HepG2 (cell line): ENCODE results near the gene SRSF4. TPM values are rescaled to one million over a fixed set of nuclear protein-coding genes. Genes with fewer than 3 reads are reported as not detected.

Experiments used
- AGO2 ChIP-seq: fragments of 200-400 bp; formaldehyde crosslinking; optimal IDR thresholded peaks from 2 replicates; pipeline ENCODE3; 2017; ENCODE audit warnings: mild to moderate bottlenecking, low read depth, low read length, moderate library complexity
- AKAP8 ChIP-seq: sonication (generic); formaldehyde crosslinking; IDR thresholded peaks from 2 replicates; pipeline ENCODE4 v1.5.1; 2020; ENCODE audit warnings: mild to moderate bottlenecking, missing genetic modification reagents
- HMG20B ChIP-seq: conservative IDR thresholded peaks from 2 replicates; pipeline ENCODE4 v1.6.1; 2016; ENCODE audit warnings: missing genetic modification reagents, missing compliant biosample characterization
- HMGXB4 ChIP-seq, 2 experiments: sonication (generic) in 1 of 2; formaldehyde crosslinking in 1 of 2; IDR thresholded peaks; 2 replicates each; pipeline versions ENCODE4 v1.4.0 to v1.6.1; 2018 to 2020; ENCODE audit warnings: missing genetic modification reagents in 2 of 2, borderline replicate concordance in 1 of 2, low read depth in 1 of 2, mild to moderate bottlenecking in 1 of 2, missing biosample characterization in 1 of 2
- MTA3 ChIP-seq: sonication (generic); formaldehyde crosslinking; IDR thresholded peaks from 2 replicates; pipeline ENCODE4 v1.4.0; 2020; ENCODE audit warnings: missing genetic modification reagents
- RFX5 ChIP-seq: IDR thresholded peaks from 2 replicates; pipeline ENCODE4 v1.6.1; 2011; ENCODE audit warnings: low read depth, low read length, improper control_type of control experiment
- SP2 ChIP-seq: sonication (generic); formaldehyde crosslinking; IDR thresholded peaks from 2 replicates; pipeline ENCODE4 v1.5.1; 2020; ENCODE audit warnings: mild to moderate bottlenecking, missing genetic modification reagents
- U2AF1 ChIP-seq: fragments of 200-400 bp; formaldehyde crosslinking; optimal IDR thresholded peaks from 2 replicates; pipeline ENCODE3; 2017; ENCODE audit warnings: mild to moderate bottlenecking, low read depth, low read length
- ZFP91 ChIP-seq: sonication (generic); formaldehyde crosslinking; IDR thresholded peaks from 2 replicates; pipeline ENCODE4 v1.9.0; 2022; ENCODE audit warnings: missing genetic modification reagents, mild to moderate bottlenecking, borderline replicate concordance
- ZNF430 ChIP-seq: sonication (generic); formaldehyde crosslinking; IDR thresholded peaks from 2 replicates; pipeline ENCODE4 v1.9.0; 2021; ENCODE audit warnings: mild to moderate bottlenecking, missing genetic modification reagents
- ZNF616 ChIP-seq: sonication (generic); formaldehyde crosslinking; IDR thresholded peaks from 2 replicates; pipeline ENCODE4 v1.5.0; 2020; ENCODE audit warnings: low read depth, mild to moderate bottlenecking, missing genetic modification reagents
- ZNF687 ChIP-seq: sonication (generic); formaldehyde crosslinking; IDR thresholded peaks from 2 replicates; pipeline ENCODE4 v1.5.1; 2020; ENCODE audit warnings: mild to moderate bottlenecking, missing genetic modification reagents, moderate library complexity
- ZSCAN29 ChIP-seq: sonication (generic); formaldehyde crosslinking; conservative IDR thresholded peaks from 2 replicates; pipeline ENCODE4 v1.4.0; 2020; ENCODE audit warnings: mild to moderate bottlenecking, missing genetic modification reagents
- polyA plus RNA-seq, 8 experiments: library from polyadenylated mRNA; depleted of rRNA in 3 of 8; stranded (reverse) in 7 of 8; unstranded in 1 of 8; fragments of >200 nt; fragmentation: Illumina TruSeq in 4 of 8; extraction: Trizol in 4 of 8; gene quantifications; 2 replicates each; pipeline versions ENCODE4 v1.2.1 to v1.2.3, GENCODE V29; 2011 to 2016; ENCODE audit warnings: low read depth in 4 of 8, missing spikeins in 1 of 8, mixed read lengths in 1 of 8; ENCODE audit not compliant: insufficient read depth in 1 of 8
- total RNA-seq, 5 experiments: library from RNA; depleted of rRNA; stranded (reverse); fragments of >200 nt; fragmentation: Illumina TruSeq; extraction: Trizol; gene quantifications; 2 replicates each; pipeline ENCODE4 v1.2.3, GENCODE V29; 2016; ENCODE audit warnings: low read depth in 1 of 5
- TF ChIP-seq, protein P1 (sequence below), 2 experiments: sonication (generic) in 1 of 2; formaldehyde crosslinking in 1 of 2; IDR thresholded peaks; 2 replicates each; pipeline versions ENCODE4 v1.4.0 to v1.6.1; 2016 to 2020; ENCODE audit warnings: borderline replicate concordance in 1 of 2, low read depth in 1 of 2, mild to moderate bottlenecking in 1 of 2, missing genetic modification reagents in 1 of 2
- TF ChIP-seq, protein P2 (sequence below): sonication (generic); formaldehyde crosslinking; IDR thresholded peaks from 2 replicates; pipeline ENCODE4 v1.8.1; 2023; ENCODE audit warnings: missing genetic modification reagents, mild to moderate bottlenecking, borderline replicate concordance

The SRSF4 gene
- total and polyA plus RNA-seq, 2 of the 13 experiments (the other 11 are each of a cell fraction or from before 2014, with no cell fraction given), result 37.7 to 50.9 TPM

DNA sequence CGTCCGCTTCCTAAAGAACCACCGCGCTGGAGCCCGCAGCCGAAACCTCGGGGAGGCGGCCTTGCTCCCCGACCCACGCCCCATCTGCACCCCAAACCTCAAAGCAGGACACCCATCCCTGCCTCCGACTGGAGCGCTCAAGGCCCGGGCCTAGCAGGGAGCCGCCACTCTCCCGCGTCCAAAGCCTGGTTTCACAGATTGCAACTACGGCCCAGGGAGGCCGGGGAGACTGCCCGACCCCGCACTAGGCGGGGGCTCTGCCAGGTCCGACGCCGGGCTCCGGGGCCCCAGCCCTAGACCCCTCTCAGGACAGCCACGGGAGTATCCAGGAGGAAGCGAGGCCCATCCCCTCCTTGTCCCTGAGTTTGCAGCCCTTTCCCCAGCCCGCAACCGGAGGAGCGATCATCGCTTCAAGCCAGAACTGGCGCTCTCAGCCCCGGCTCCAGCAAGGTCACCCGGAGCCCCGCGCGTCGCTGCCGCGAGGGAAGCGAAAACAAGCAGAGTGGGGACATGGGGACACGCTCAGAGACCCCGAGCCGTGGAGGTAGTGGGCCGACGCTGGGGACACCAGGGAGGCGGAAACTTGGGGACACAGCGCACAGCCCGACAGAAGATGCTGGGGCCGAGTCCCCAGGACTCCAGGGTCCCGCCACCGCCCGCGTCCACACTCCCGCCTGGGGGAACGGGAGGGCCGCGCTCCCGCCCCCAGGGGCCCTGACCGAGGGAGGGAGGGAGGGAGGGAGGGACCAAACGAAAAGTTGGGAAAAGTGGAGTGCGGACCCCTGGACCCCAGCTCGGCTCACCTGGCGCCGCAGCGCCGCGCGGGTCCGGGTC lies 58.4 kb downstream of the SRSF4 start (continued):
- TF ChIP-seq AKAP8 (CRISPR knock-in tag), result no peak
- no peak for TF ChIP-seq HMG20B (CRISPR knock-in tag)
- TF ChIP-seq, protein P1, sequence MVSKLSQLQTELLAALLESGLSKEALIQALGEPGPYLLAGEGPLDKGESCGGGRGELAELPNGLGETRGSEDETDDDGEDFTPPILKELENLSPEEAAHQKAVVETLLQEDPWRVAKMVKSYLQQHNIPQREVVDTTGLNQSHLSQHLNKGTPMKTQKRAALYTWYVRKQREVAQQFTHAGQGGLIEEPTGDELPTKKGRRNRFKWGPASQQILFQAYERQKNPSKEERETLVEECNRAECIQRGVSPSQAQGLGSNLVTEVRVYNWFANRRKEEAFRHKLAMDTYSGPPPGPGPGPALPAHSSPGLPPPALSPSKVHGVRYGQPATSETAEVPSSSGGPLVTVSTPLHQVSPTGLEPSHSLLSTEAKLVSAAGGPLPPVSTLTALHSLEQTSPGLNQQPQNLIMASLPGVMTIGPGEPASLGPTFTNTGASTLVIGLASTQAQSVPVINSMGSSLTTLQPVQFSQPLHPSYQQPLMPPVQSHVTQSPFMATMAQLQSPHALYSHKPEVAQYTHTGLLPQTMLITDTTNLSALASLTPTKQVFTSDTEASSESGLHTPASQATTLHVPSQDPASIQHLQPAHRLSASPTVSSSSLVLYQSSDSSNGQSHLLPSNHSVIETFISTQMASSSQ (IDR thresholded peaks at IDR 0.05; ENCODE audit: low read depth), result no peak
- TF ChIP-seq, protein P1 (CRISPR knock-in tag; IDR thresholded peaks at IDR 0.05; ENCODE audit: borderline replicate concordance), result no peak
- no peak for TF ChIP-seq U2AF1
- peak; percentile 25; the same call in 1 of the 2 replicates for TF ChIP-seq ZNF687 (CRISPR knock-in tag)
- TF ChIP-seq ZNF430 (CRISPR knock-in tag), result no peak
- peak; percentile 55 for TF ChIP-seq AGO2
- TF ChIP-seq RFX5, result no peak
- TF ChIP-seq, protein P2, sequence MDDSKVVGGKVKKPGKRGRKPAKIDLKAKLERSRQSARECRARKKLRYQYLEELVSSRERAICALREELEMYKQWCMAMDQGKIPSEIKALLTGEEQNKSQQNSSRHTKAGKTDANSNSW (CRISPR knock-in tag), result no peak
- TF ChIP-seq SP2 (CRISPR knock-in tag), result no peak
- TF ChIP-seq HMGXB4 (CRISPR knock-in tag; IDR thresholded peaks at IDR 0.05; ENCODE audit: borderline replicate concordance in 1 of 2, low read depth in 1 of 2), result no peak
- no peak for TF ChIP-seq ZNF616
- peak; percentile 11; the same call in 1 of the 2 replicates for TF ChIP-seq ZFP91 (CRISPR knock-in tag)
- no peak for TF ChIP-seq MTA3 (CRISPR knock-in tag)
- TF ChIP-seq ZSCAN29 (CRISPR knock-in tag), result no peak
